Esophagus muscularis mucosa (tissue), 4 donors: ENCODE results near the gene MYH10. TPM values are rescaled to one million over a fixed set of nuclear protein-coding genes. Genes with fewer than 3 reads are reported as not detected.
"Not testable (repeated sequence)": the region's sequence is repeated elsewhere in the genome, so short reads cannot be mapped to it uniquely, and the experiment has no call there.

Experiments used
- DNase-seq: peaks from one replicate; pipeline ENCODE4 v3.0.0-alpha.2; 2017; ENCODE audit errors: extremely low spot score
- H3K27ac ChIP-seq, 4 donors: fragments of 200-600 bp; sonication (generic); replicated peaks in 1 of 4; 1 replicate in 3 of 4; 2 replicates in 1 of 4; pipeline ENCODE4 v1.5.1; 2016 to 2019; ENCODE audit warnings: mild to moderate bottlenecking in 1 of 4
- H3K27me3 ChIP-seq, 4 donors: fragments of 200-600 bp; sonication (generic); one replicate each; pipeline versions ENCODE4 v1.5.1 to v1.6.0; 2016 to 2019
- H3K36me3 ChIP-seq, 4 donors: fragments of 200-600 bp; sonication (generic); one replicate each; pipeline ENCODE4 v1.5.1; 2016 to 2019
- H3K4me1 ChIP-seq, 4 donors: fragments of 200-600 bp; sonication (generic); one replicate each; pipeline ENCODE4 v1.5.1; 2016 to 2019
- H3K4me3 ChIP-seq, 4 donors: fragments of 200-600 bp; sonication (generic); 1 replicate in 2 of 4; 2 replicates in 2 of 4; pipeline ENCODE4 v1.5.1; 2016 to 2019; ENCODE audit warnings: mild to moderate bottlenecking in 4 of 4, moderate library complexity in 1 of 4
- H3K9me3 ChIP-seq, 4 donors: fragments of 200-600 bp; sonication (generic); 1 replicate in 3 of 4; 2 replicates in 1 of 4; pipeline ENCODE4 v1.5.1; 2016 to 2019
- EP300 ChIP-seq: sonication (generic); formaldehyde crosslinking; IDR thresholded peaks from one replicate; pipeline ENCODE4 v1.6.1; 2017; ENCODE audit warnings: antibody characterized with exemption
- POLR2A ChIP-seq: fragments of 450-650 bp; IDR thresholded peaks from one replicate; pipeline ENCODE4 v1.6.1; 2017; ENCODE audit warnings: antibody characterized with exemption, moderate library complexity, mild to moderate bottlenecking, low read depth
- POLR2AphosphoS5 ChIP-seq, 2 donors: sonication (generic); formaldehyde crosslinking; IDR thresholded peaks; one replicate each; pipeline ENCODE4 v1.6.1; 2017; ENCODE audit warnings: antibody characterized with exemption in 2 of 2
- WGBS: methylation state at CpG from one replicate; pipeline ENCODE4 v1.1.5; 2018; 5-methylcytosine and 5-hydroxymethylcytosine counted together
- intact Hi-C: fragments of 100-400 bp; cut with DNase I; formaldehyde crosslinking; loops from one replicate; pipeline ENCODE4 v1.15.1; 2023
- total RNA-seq, 4 donors: library from RNA; depleted of rRNA; stranded (reverse); fragments of >200 nt; gene quantifications; one replicate each; pipeline versions ENCODE4 v1.1.0 to v1.2.1, GENCODE V29; 2016
- TF ChIP-seq, protein P1 (sequence below), 3 experiments: fragments of 200-600 bp in 2 of 3; fragments of 450-650 bp in 1 of 3; sonication (generic) in 2 of 3; IDR thresholded peaks; one replicate each; pipeline ENCODE4 v1.5.1; 2017 to 2019; ENCODE audit warnings: antibody characterized with exemption in 3 of 3, mild to moderate bottlenecking in 2 of 3, moderate library complexity in 1 of 3

The MYH10 gene
- total RNA-seq, 4 donors from 2014 or later = 18.9 to 42.0 (median 29.3) TPM

- H3K36me3 ChIP-seq = peaks cover 0 to 13% (median 5%) of the 10 kb centered on the region in 4 donors
- TF ChIP-seq, protein P1, sequence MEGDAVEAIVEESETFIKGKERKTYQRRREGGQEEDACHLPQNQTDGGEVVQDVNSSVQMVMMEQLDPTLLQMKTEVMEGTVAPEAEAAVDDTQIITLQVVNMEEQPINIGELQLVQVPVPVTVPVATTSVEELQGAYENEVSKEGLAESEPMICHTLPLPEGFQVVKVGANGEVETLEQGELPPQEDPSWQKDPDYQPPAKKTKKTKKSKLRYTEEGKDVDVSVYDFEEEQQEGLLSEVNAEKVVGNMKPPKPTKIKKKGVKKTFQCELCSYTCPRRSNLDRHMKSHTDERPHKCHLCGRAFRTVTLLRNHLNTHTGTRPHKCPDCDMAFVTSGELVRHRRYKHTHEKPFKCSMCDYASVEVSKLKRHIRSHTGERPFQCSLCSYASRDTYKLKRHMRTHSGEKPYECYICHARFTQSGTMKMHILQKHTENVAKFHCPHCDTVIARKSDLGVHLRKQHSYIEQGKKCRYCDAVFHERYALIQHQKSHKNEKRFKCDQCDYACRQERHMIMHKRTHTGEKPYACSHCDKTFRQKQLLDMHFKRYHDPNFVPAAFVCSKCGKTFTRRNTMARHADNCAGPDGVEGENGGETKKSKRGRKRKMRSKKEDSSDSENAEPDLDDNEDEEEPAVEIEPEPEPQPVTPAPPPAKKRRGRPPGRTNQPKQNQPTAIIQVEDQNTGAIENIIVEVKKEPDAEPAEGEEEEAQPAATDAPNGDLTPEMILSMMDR (IDR thresholded peaks at IDR 0.05) = no peak
- TF ChIP-seq POLR2AphosphoS5 (IDR thresholded peaks at IDR 0.05) (no peak), EP300 (no peak)
- no peak overlapping the region for H3K4me3 ChIP-seq
- 79% methylated on average over 1 of the region's 1 CpG for WGBS
- no peak overlapping the region for H3K27ac ChIP-seq
- no peaks in the 10 kb centered on the region for H3K4me1 ChIP-seq
- DNase-seq = no peak
- no peaks in the 10 kb centered on the region for H3K9me3 ChIP-seq
- intact Hi-C loops = no loop called here
- H3K27me3 ChIP-seq = no peaks in the 10 kb centered on the region
Observed at GRCh38 chr17:8555062-8555461, 75.5 kb downstream of the MYH10 start.

DNA sequence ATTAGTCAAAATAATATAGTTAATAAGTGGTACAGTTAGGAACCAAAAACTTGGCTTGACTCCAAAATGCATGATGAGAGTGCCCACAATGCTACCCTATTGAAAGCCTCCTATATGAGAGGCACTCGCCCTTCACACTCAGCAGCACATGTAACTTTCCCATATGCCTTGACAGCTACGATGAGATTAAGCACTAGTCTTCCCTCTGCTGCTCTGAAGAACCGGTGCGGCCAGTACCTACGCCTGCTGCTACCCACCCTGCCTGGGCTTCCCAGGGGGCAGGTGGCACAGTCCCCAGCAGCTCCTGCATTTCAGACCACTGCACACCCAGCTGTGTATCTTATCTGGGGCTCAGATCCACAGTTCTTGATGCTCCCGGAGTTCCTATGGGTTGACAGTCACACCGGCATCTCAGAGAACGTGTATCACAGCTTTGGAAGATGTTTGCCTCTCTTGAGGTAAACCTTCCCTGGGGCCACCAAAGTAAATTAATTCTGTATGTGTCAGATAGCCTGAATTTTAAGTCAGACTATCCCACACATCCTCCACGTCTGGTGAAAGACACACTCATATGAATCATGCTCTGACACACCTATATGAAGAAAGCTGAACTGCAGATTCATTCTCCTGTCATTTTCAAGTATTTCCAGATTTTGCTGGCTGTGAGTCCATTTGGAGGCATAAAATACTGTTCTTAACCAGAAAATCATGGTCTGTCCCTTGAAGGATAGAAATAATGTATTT, 77.8 kb downstream of the MYH10 start:
- intact Hi-C loops = no loop called here
- H3K27ac ChIP-seq = no peak overlapping the region
- H3K36me3 ChIP-seq = peaks cover 0 to 23% (median 13%) of the 10 kb centered on the region in 4 donors
- no peaks in the 10 kb centered on the region for H3K4me1 ChIP-seq
- TF ChIP-seq, protein P1 (IDR thresholded peaks at IDR 0.05) = no peak
- TF ChIP-seq POLR2A = no peak
- no peak for TF ChIP-seq POLR2AphosphoS5 (IDR thresholded peaks at IDR 0.05)
- no peak for TF ChIP-seq EP300
- 87% methylated on average over 6 of the region's 9 CpGs for whole genome bisulfite sequencing
- H3K9me3 ChIP-seq = no peaks in the 10 kb centered on the region
- H3K27me3 ChIP-seq = no peaks in the 10 kb centered on the region
- no peak overlapping the region for H3K4me3 ChIP-seq
- DNase-seq = no peak

- no peak overlapping the region for H3K27ac ChIP-seq
- TF ChIP-seq, protein P1 (IDR thresholded peaks at IDR 0.05) = no peak
- no peak for TF ChIP-seq EP300
- TF ChIP-seq POLR2A = no peak
- TF ChIP-seq POLR2AphosphoS5 (IDR thresholded peaks at IDR 0.05) = no peak
- peak; percentile 60 for DNase-seq
- H3K4me3 ChIP-seq = no peak overlapping the region
- no peaks in the 10 kb centered on the region for H3K27me3 ChIP-seq
- peaks cover 19 to 74% (median 47%) of the 10 kb centered on the region in 4 donors for H3K36me3 ChIP-seq
- 89% methylated on average over 8 of the region's 8 CpGs for WGBS
- no peaks in the 10 kb centered on the region for H3K9me3 ChIP-seq
- intact Hi-C loops = no loop called here
- peaks cover 0 to 4% (median 0%) of the 10 kb centered on the region in 4 donors for H3K4me1 ChIP-seq
Observed at GRCh38 chr17:8542599-8543502, 87.7 kb downstream of the MYH10 start.

DNA sequence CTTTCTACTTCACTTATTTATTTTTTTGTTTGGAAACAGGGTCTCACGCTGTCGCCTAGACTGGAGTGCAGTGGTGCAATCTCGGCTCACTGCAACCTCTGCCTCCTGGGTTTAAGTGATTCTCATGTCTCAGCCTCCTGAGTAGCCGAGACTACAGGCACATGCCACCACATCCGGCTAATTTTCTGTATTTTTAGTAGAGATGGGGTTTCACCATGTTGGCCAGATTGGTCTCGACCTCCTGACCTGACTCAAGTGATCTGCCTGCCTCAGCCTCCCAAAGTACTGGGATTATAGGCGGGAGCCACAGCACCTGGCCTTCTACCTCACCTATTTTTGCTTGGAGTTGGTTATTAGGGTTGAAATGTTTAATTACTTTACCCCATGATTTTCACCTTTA, 90.5 kb downstream of the MYH10 start:
- H3K27me3 ChIP-seq, H3K4me1 ChIP-seq, H3K27ac ChIP-seq, intact Hi-C loops, DNase-seq, H3K9me3 ChIP-seq, H3K4me3 ChIP-seq: not testable (repeated sequence)
- WGBS = 94% methylated on average over 7 of the region's 7 CpGs
- H3K36me3 ChIP-seq = peaks cover 13 to 68% (median 38%) of the 10 kb centered on the region in 4 donors

DNA sequence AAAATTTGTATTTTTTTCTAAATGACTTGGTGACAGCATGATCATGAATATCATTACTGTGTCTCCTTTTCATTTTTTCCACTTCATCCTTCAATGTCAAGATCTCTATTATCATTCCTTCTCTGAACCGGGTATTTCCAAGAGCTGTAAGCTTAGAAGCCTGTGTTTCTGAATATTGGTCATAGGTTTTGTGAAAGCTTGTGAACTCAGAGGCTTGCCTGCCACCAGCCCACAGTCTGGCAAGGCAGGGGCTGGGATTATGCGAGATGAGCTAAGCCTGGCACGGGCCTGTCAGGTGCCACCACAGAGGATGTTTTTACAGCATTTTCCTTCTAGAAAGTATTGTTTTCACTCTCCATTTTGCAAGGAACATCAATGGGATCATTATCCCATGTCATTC, 92.8 kb downstream of the MYH10 start:
- TF ChIP-seq EP300 (no peak), POLR2AphosphoS5 (IDR thresholded peaks at IDR 0.05) (no peak), POLR2A (no peak)
- TF ChIP-seq, protein P1 (IDR thresholded peaks at IDR 0.05) = no peak
- no peaks in the 10 kb centered on the region for H3K9me3 ChIP-seq
- no peaks in the 10 kb centered on the region for H3K27me3 ChIP-seq
- 53% methylated on average over 3 of the region's 3 CpGs for WGBS
- peaks cover 0 to 2% (median 0%) of the 10 kb centered on the region in 4 donors for H3K4me1 ChIP-seq
- no peak for DNase-seq
- H3K27ac ChIP-seq = no peak overlapping the region
- intact Hi-C loops = no loop called here
- H3K4me3 ChIP-seq = no peak overlapping the region
- peaks cover 13 to 65% (median 42%) of the 10 kb centered on the region in 4 donors for H3K36me3 ChIP-seq
